ENCODE measurements around the gene CNTLN.
"Not testable (repeated sequence)": the region's sequence is repeated elsewhere in the genome, so short reads cannot be mapped to it uniquely, and the experiment has no call there.

The CNTLN gene

GRCh38 chr9:17315341-17315740, 180.5 kb downstream of the CNTLN start:
- no peak for DNase-seq

GRCh38 chr9:17318821-17319320, 184.0 kb downstream of the CNTLN start:
- no peak for DNase-seq

GRCh38 chr9:17319864-17320263, 185.0 kb downstream of the CNTLN start:
- no peak for DNase-seq

GRCh38 chr9:17322882-17323864, 188.3 kb downstream of the CNTLN start:
- DNase-seq = no peak

- no peak for DNase-seq
Observed at GRCh38 chr9:17328331-17328730, 193.5 kb downstream of the CNTLN start.

GRCh38 chr9:17330097-17330496, 195.3 kb downstream of the CNTLN start:
- DNase-seq = no peak

GRCh38 chr9:17332115-17332514, 197.3 kb downstream of the CNTLN start:
- DNase-seq = no peak

- DNase-seq = no peak
Observed at GRCh38 chr9:17339156-17339555, 204.3 kb downstream of the CNTLN start.

- no peak for DNase-seq
Observed at GRCh38 chr9:17342696-17343095, 207.9 kb downstream of the CNTLN start.

GRCh38 chr9:17349831-17350230, 215.0 kb downstream of the CNTLN start:
- DNase-seq = no peak

GRCh38 chr9:17354006-17354405, 219.2 kb downstream of the CNTLN start:
- DNase-seq = not testable (repeated sequence)

GRCh38 chr9:17361378-17361777, 226.5 kb downstream of the CNTLN start:
- no peak for DNase-seq

- DNase-seq = no peak
Observed at GRCh38 chr9:17367035-17367434, 232.2 kb downstream of the CNTLN start.

- no peak for DNase-seq
Observed at GRCh38 chr9:17380126-17380861, 245.5 kb downstream of the CNTLN start.

- no peak for DNase-seq
Observed at GRCh38 chr9:17387565-17387964, 252.7 kb downstream of the CNTLN start.

- DNase-seq = no peak
Observed at GRCh38 chr9:17389026-17389425, 254.2 kb downstream of the CNTLN start.

GRCh38 chr9:17394881-17395510, 260.2 kb downstream of the CNTLN start:
- DNase-seq = no peak

- not testable (repeated sequence) for DNase-seq
Observed at GRCh38 chr9:17397166-17397728, 262.4 kb downstream of the CNTLN start.

GRCh38 chr9:17398350-17398749, 263.5 kb downstream of the CNTLN start:
- DNase-seq = no peak

GRCh38 chr9:17401858-17402257, 267.0 kb downstream of the CNTLN start:
- no peak for DNase-seq

- DNase-seq = no peak
Observed at GRCh38 chr9:17402309-17402708, 267.5 kb downstream of the CNTLN start.

- DNase-seq = no peak
Observed at GRCh38 chr9:17403539-17403938, 268.7 kb downstream of the CNTLN start.

GRCh38 chr9:17414986-17415385, 280.1 kb downstream of the CNTLN start:
- no peak for DNase-seq

Data from T-helper 1 cell (primary cell).